ENCODE measurements around the gene PTPRE.

DNA sequence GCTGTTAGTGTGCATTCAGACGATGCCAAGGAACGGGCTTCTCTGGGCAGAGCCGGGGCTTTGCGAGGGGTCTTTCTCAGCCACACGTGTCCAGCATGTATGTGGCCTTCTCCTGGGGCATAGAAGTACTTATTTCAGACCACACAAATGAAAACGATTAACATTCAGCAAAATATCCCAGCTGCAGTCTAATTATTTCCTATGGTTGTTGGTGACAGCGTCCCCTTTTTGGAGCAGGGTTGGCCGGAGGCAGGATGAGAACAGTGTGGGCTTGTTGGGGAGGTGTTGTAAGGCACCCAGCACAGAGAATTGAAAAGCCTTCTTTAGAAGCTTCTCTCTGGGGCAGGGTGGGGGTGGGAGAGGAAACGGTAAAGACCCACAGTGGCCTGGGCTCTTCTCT is 54.2 kb downstream of the PTPRE start:
- no peak for TF ChIP-seq POLR2A (IDR thresholded peaks at IDR 0.05; ENCODE audit: low read length)
- no peak for TF ChIP-seq GATA1 (IDR thresholded peaks at IDR 0.05; ENCODE audit: low read depth, low read length)

All from erythroblast (primary cell).